ENCODE data around the gene TNFSF10. TPM values are rescaled to one million over a fixed set of nuclear protein-coding genes. Genes with fewer than 3 reads are reported as not detected.
"Not testable (repeated sequence)": the region's sequence is repeated elsewhere in the genome, so short reads cannot be mapped to it uniquely, and the experiment has no call there.

The TNFSF10 gene
- total RNA-seq: 10 to 100 TPM; 52.4 to 55.2 TPM

DNA sequence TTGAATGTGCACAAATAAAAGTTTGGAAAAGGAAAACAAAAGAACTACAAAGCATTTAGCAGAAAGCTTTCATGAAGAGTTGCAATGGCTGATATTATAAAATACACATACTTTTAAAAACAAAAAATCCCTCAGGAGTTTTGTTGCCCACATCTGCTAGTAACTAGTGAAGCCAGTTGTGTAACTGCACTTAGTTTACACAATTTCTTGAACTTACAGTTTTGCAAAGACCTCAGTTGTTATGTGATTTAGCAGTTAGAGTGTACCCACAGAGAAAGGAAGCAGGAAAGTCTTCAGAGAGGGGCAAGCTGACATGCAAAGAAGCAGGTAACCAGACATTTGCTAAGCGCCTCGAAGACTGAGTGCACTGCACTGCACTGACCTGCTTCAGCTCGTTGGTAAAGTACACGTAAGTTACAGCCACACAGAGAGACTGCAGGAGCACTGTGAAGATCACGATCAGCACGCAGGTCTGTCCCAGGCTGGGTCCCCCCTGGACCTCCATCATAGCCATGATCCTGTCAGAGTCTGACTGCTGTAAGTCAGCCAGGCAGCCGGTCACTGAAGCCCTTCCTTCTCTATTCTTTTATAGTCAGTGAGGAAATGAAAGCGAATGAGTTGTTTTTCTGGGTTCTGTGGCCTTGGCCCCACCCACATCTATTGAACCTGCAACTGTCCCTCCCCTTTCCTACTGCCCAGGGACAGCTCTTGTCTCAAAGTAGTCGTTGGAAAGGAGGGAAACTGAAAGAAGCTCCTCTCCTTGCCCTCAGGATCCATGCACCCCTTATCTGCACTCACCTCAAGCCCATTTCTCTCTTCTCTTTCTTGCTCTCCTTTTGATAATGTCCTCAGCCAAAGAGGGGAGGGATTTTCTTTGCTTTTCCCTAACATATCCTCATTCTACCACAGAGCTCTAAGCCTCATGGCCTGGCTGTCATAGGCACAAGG is at the start of gene TNFSF10:
TNFSF10 (minus strand) TSS at position 560 of the 948 bp plus-strand sequence; CDS start at position 514, 46 bp downstream.
- H3K9me3 Mint-ChIP-seq: peaks cover 1% of the 10 kb centered on the region
- peak; percentile 73 for DNase-seq
- peak within 1 kb of the TSS; percentile 94 for H3K4me3 Mint-ChIP-seq
- H3K27ac Mint-ChIP-seq: peak within 1 kb of the TSS; percentile 93
- H3K4me1 Mint-ChIP-seq: peaks cover 48% of the 10 kb centered on the region
- H3K27me3 Mint-ChIP-seq: no peaks in the 10 kb centered on the region
- H3K36me3 Mint-ChIP-seq: peaks cover 32% of the 10 kb centered on the region

DNA sequence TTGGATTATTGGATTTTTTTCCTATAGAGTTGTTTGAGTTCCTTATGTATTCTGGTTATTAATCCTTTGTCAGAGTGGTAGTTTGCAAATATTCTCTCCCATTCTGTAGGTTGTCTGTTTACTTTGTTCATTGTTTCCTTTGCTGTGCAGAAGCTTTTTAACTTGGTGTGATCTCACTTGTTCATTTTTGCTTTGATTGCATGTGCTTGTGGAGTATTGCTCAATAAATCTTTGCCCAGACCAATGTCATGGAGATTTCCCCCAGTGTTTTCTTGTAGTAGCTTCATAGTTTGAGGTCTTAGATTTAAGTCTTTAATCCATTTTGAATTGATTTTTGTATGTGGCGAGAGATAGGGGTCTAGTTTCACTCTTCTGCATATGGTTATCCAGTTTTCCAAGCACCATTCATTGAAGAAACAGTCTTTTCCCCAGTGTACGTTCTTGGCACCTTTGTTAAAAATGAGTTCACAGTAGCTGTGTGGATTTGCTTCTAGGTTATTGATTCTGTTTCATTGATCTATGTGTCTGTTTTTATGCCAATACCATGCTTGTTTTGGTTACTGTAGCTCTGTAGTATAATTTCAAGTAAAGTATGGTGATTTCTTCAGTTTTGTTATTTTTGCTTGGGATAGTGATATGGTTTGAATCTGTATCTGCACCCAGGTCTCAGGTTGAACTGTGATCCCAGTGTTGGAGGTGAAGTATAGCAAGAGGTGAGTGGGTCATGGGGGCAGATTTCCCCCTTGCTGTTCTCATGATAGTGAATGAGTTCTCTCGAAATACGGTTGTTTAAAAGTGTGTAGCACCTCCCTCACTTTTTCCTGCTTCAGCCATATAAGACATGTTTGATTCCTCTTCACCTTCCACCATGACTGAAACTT is 46.1 kb upstream of the TNFSF10 start:
- H3K9me3 Mint-ChIP-seq: peaks cover 25% of the 10 kb centered on the region
- H3K27me3 Mint-ChIP-seq: no peaks in the 10 kb centered on the region
- no peak overlapping the region for H3K4me3 Mint-ChIP-seq
- peaks cover 11% of the 10 kb centered on the region for H3K36me3 Mint-ChIP-seq
- H3K4me1 Mint-ChIP-seq: peaks cover 7% of the 10 kb centered on the region
- no peak for DNase-seq
- H3K27ac Mint-ChIP-seq: no peak overlapping the region

DNA sequence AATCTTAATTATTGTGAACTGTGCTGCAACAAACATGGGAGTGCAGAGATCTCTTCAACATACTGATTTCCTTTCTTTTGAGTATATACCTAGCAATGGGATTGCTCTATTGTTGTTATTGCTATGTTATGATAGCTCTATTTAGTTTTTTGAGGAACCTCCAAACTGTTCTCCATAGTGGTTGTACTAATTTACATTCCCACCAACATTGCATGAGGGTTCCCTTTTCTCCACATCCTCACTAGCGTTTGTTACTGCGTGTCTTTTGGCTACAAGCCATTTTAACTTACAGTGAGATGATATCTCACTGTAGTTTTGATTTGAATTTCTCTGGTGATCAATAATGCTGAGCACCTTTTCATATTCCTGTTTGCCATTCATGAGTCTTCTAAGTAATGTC is 45.5 kb upstream of the TNFSF10 start:
- Mint-ChIP-seq H3K27ac (no peak overlapping the region), H3K4me1 (peaks cover 11% of the 10 kb centered on the region), H3K27me3 (no peaks in the 10 kb centered on the region), H3K9me3 (peaks cover 25% of the 10 kb centered on the region), H3K36me3 (peaks cover 11% of the 10 kb centered on the region), H3K4me3 (no peak overlapping the region)
- no peak for DNase-seq

DNA sequence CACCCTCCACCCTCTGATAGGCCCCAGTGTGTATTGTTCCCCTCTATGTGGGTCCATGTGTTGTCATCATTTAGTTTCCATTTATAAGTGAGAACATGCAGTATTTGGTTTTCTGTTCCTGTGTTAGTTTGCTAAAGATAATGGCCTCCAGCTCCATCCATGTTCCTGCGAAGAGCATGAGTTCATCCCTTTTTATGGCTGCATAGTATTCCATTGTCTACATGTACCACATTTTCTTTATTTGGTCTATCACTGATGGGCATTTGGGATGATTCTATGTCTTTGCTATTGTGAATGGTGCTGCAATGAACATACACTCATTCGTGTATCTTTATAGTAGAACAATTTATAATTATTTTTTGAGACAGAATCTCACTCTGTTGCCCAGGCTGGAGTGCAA is 43.6 kb upstream of the TNFSF10 start:
- peaks cover 28% of the 10 kb centered on the region for H3K4me1 Mint-ChIP-seq
- not testable (repeated sequence) for H3K27ac Mint-ChIP-seq, H3K4me3 Mint-ChIP-seq, DNase-seq, H3K27me3 Mint-ChIP-seq
- H3K9me3 Mint-ChIP-seq: peaks cover 26% of the 10 kb centered on the region
- peaks cover 11% of the 10 kb centered on the region for H3K36me3 Mint-ChIP-seq

DNA sequence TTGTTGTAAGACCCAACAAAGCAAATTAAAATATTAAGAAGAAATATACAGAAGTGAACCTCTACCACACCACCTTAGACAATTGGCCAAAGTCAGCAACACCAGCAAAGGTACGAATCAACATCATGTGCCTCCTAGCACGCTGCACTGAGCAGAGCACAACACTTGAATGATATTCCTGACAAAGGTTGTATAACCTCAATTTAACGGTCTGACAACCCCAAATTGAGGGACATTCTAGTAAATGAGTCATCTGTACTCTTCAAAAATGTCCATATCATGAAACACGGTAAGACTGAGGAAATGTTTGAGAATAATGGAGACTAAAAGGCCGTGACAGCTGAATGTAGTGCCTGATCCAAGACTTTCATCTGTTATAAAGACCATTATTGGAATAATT is 41.3 kb upstream of the TNFSF10 start:
- Mint-ChIP-seq H3K4me3 (no peak overlapping the region), H3K27ac (no peak overlapping the region), H3K4me1 (peaks cover 30% of the 10 kb centered on the region), H3K27me3 (no peaks in the 10 kb centered on the region), H3K36me3 (peaks cover 6% of the 10 kb centered on the region), H3K9me3 (peaks cover 17% of the 10 kb centered on the region)
- DNase-seq: no peak

DNA sequence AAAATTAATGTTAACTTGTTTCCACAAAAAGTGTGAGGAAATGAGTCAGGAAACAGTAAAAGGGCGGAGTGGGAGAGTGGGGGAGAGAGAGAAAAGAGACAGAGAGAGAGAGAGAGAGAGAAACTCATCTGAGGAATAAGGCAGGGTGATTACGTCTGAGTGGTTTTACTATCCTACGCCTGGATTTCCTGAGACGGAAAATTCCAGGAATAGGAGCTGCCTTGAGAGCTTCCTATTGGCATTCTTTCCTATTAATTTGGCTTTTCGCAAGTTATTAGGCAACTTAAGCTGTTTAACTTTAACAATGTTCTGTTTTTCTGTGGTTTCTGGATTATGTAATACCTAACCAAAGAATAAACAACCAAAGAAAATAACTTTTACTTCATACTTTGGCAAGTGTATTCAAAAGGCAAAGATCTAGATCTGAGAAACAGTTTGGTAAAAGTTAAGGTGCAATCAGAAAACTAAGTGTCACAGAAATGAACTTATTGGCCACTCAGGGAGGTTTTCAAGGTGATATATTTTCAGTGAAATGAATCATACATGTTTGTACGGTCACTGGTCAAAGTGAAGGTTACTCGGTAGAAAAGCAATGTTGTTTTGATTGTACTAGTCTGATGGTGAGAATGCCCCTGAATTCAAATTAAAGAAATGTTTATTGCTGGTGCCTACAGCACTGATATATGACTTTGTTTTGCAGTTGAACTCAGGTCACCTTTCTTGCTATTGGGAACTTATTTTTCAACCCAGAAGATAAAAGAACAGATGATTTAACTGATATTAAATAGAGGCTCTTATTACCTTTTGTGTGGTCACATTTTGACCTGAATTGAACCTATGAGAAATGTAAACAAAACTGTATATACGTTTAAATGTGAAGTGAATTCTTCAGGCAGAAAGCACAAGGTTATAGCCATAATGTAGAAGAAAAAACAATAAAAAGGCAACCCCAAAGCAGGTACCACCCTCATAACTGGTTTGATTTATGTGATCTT is 39.9 kb upstream of the TNFSF10 start:
- DNase-seq: peak; percentile 33

DNA sequence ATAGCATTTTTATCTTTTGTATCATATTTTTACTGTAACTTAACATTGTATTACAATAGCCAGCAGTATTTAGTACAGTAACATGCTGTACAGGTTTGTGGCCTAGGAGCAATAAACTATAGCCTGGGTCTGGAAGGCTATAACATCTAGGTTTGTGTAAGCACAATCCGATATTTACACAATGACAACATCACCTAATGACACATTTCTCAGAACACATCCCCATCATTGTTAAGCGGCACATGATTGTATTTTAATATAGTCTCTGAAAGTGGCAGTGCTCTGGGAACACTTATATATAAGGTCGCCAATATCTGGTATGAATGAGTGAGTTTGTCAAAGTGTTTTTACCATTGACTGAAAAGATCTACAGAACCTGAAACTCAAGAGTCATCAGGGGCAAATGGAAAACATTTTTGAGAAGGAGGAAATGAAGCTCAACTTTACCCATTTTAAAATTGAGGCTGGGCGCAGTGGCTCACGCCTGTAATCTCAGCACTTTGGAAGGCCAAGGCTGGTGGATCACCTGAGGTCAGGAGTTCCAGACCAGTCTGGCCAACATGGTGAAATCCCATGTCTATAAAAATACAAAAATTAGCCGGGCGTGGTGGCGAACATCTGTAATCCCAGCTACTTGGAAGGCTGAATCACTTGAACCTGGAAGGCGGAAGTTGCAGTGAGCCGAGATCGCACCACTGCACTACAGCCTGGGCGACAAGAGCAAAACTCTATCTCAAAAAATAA is 38.8 kb upstream of the TNFSF10 start:
- Mint-ChIP-seq H3K27me3 (no peaks in the 10 kb centered on the region), H3K36me3 (peaks cover 6% of the 10 kb centered on the region), H3K27ac (peak overlapping the region; percentile 94), H3K4me1 (peaks cover 40% of the 10 kb centered on the region), H3K9me3 (peaks cover 5% of the 10 kb centered on the region), H3K4me3 (peak overlapping the region; percentile 65)
- peak; percentile 9 for DNase-seq

More for the DNA sequence above, 39.9 kb upstream of the TNFSF10 start:
- Mint-ChIP-seq H3K36me3 (peaks cover 6% of the 10 kb centered on the region), H3K4me1 (peaks cover 35% of the 10 kb centered on the region), H3K4me3 (peak overlapping the region; percentile 54), H3K27me3 (no peaks in the 10 kb centered on the region), H3K9me3 (peaks cover 9% of the 10 kb centered on the region), H3K27ac (peak overlapping the region; percentile 86)

DNA sequence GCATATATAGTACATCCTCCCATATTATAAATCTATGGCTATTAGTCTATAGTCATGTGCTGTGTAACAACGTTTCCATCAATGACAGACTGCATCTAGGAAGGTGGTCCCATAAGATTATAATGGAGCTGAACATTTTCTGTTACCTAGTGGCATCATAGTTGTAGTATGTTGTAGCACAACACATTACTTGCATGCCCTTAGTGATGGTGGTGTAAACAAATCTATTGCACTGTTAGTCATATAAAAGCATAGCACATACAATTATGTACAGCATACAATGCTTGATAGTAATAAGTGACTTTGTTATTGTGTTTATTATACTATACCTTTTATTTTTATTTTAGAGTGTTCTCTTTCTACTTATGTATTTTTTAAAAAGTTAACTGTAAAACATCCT is 37.4 kb upstream of the TNFSF10 start:
- Mint-ChIP-seq H3K4me1 (peaks cover 37% of the 10 kb centered on the region), H3K36me3 (no peaks in the 10 kb centered on the region), H3K27ac (no peak overlapping the region), H3K27me3 (no peaks in the 10 kb centered on the region), H3K4me3 (no peak overlapping the region), H3K9me3 (peaks cover 1% of the 10 kb centered on the region)
- no peak for DNase-seq

DNA sequence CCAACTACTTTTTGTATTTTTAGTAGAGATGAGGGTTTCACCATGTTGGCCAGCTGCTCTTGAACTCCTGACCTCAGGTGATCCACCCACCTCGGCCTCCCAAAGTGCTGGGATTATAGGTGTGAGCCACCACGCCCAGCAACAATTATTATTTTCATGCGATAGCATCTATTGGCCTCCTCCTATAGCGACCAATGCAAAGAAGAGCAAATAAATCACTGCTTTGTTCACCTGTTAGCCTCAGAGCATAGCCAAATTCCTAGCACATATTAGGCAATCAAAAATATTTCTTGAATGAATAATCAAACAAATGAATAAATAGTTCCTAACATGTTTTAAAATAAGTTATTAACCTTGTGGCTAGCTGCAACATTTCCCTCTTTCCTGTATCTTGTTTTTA is 36.8 kb upstream of the TNFSF10 start:
- no peak for DNase-seq
- Mint-ChIP-seq H3K9me3 (peaks cover 1% of the 10 kb centered on the region), H3K36me3 (no peaks in the 10 kb centered on the region), H3K4me3 (no peak overlapping the region), H3K27ac (no peak overlapping the region), H3K4me1 (peaks cover 37% of the 10 kb centered on the region), H3K27me3 (no peaks in the 10 kb centered on the region)

DNA sequence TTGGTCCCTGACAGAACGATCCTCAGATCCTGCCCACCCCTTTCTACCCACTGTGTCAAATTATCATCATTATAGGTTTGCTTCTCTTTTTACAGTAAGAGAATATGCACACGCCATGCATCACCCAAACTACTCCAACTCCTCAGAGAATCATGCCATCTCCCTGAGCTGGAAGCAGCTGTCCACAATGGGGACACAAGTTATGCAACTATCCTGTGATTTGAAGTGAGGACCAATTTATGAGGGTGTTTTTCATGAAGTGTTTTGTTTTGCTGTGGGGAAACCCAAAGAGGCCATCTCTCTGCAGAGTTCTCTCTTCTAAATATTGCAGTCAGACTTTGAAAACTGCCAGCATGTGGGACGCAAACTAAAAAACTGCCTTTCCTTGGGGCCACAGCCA is 35.8 kb upstream of the TNFSF10 start:
- DNase-seq: no peak
- Mint-ChIP-seq H3K4me1 (peaks cover 33% of the 10 kb centered on the region), H3K9me3 (peaks cover 1% of the 10 kb centered on the region), H3K27ac (no peak overlapping the region), H3K27me3 (no peaks in the 10 kb centered on the region), H3K4me3 (no peak overlapping the region), H3K36me3 (no peaks in the 10 kb centered on the region)

DNA sequence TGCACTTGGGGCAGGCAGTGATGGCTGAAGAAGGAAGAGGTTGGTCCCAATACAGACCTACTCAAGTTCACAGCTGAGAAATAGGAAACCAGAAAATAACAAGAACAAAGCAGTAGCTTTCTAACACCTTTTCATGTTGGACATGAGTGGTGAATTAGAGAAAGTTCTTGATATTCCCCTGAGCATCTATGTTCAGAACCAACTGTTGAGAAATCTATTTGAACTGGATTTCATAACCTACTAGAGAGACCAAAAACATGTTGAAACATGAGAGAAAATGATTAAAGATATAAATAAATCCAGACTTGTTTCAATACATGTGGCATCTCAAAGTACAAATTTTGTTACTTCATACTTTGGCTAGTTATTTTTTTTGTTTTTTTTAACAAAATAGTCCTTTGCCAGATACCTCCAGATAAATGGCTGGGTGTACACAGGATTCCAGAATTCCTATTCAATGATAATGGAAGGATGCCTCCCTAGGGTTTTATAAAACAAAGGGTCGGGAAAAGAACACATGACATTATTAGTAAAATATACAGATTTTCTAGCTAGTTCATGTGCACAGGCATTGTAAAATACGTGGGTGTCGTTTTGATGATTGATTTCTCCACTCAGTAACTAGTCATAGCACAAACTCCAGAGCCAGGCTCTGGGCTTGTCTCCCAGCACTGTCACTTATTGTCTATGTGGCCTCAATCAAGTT is 34.4 kb upstream of the TNFSF10 start:
- Mint-ChIP-seq H3K4me1 (peaks cover 19% of the 10 kb centered on the region), H3K27ac (no peak overlapping the region), H3K9me3 (no peaks in the 10 kb centered on the region), H3K4me3 (no peak overlapping the region), H3K36me3 (no peaks in the 10 kb centered on the region), H3K27me3 (no peaks in the 10 kb centered on the region)
- DNase-seq: no peak

DNA sequence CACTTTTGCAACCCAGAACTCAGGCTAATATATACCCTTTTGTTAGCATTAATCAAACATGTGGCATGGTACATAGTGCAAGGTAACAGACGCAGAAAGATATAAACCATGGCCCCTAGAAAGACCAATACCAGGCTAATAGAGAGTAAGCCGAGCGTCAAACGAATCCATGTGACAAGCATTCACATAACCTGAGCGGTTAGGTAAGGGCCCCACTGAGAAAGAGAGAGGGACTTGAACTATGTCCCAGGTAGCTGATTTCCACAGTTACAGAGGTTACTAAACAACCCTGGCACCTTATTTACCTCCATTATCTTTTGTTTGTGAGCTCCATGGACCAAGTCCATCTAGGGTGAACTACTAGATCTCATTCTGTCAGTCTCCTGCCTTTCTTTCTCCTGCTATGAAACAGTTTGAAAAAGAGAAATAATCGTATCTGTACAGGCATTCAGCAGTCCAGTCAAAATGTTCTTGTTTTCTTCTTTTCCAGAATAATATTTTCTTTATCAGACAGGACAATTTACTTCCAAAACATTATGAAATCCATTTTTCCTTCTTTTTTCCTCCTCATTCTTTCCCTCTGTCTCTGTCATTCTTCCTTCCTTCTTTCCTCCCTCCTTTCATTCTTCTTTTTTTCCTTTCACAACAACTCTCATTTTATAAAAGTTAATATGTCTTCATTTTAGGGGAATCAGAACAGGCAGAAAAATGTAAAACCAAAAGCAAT is 30.5 kb upstream of the TNFSF10 start:
- Mint-ChIP-seq H3K27ac (no peak overlapping the region), H3K27me3 (no peaks in the 10 kb centered on the region), H3K4me3 (no peak overlapping the region), H3K9me3 (no peaks in the 10 kb centered on the region), H3K4me1 (peaks cover 24% of the 10 kb centered on the region), H3K36me3 (no peaks in the 10 kb centered on the region)
- no peak for DNase-seq

DNA sequence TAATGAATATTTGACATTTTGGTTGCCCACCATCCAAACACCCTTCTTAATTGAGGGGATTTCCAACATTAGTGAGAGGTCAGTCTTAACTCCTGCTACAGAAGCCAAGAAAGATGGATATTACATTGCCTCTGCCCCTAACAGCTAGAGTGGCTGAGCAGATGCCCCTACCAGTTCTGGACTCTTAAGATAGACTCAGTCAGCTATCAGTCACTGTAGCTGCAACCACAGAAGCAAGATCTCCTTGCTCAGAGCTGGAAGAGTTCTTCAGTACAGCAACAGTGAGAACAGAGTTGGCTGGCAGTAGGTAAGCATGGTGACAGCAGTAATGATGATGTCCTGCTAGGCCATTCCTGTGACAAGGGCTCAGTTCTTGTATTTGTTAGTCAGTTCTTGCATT is 29.4 kb upstream of the TNFSF10 start:
- DNase-seq: no peak
- peaks cover 3% of the 10 kb centered on the region for H3K36me3 Mint-ChIP-seq
- no peaks in the 10 kb centered on the region for H3K27me3 Mint-ChIP-seq
- no peak overlapping the region for H3K4me3 Mint-ChIP-seq
- H3K4me1 Mint-ChIP-seq: peaks cover 23% of the 10 kb centered on the region
- H3K27ac Mint-ChIP-seq: no peak overlapping the region
- H3K9me3 Mint-ChIP-seq: no peaks in the 10 kb centered on the region
